C4-2B (cell line): Measurements from ENCODE around the gene LRRC3.

Experiments used
- H3K27ac ChIP-seq: fragments of 450-650 bp; 2 replicates; pipeline ENCODE4 v1.5.1; 2017
- CTCF ChIP-seq: fragments of 450-650 bp; conservative IDR thresholded peaks from 2 replicates; pipeline ENCODE4 v1.5.1; 2017; ENCODE audit warnings: mild to moderate bottlenecking
- ZFX ChIP-seq: fragments of 450-650 bp; IDR thresholded peaks from 2 replicates; pipeline ENCODE4 v1.6.1; 2017

The LRRC3 gene

GRCh38 chr21:44432841-44433790 is 22.2 kb upstream of the LRRC3 start:
- no peak for TF ChIP-seq CTCF
- no peak for TF ChIP-seq ZFX
- H3K27ac ChIP-seq: no peak overlapping the region

- TF ChIP-seq CTCF (no peak), ZFX (no peak)
- no peak overlapping the region for H3K27ac ChIP-seq
These were observed 21.3 kb upstream of the LRRC3 start for GRCh38 chr21:44433791-44434567.

GRCh38 chr21:44434568-44434925 is 20.8 kb upstream of the LRRC3 start:
- no peak for TF ChIP-seq CTCF
- TF ChIP-seq ZFX: no peak
- no peak overlapping the region for H3K27ac ChIP-seq

GRCh38 chr21:44434936-44435635 is 20.2 kb upstream of the LRRC3 start:
- TF ChIP-seq ZFX (no peak), CTCF (no peak)

GRCh38 chr21:44436111-44436611 is 19.1 kb upstream of the LRRC3 start:
- no peak for TF ChIP-seq CTCF
- no peak for TF ChIP-seq ZFX
- no peak overlapping the region for H3K27ac ChIP-seq

More at GRCh38 chr21:44434936-44435635, 20.2 kb upstream of the LRRC3 start:
- H3K27ac ChIP-seq: no peak overlapping the region

GRCh38 chr21:44436958-44437357 is 18.4 kb upstream of the LRRC3 start:
- no peak for TF ChIP-seq ZFX
- TF ChIP-seq CTCF: no peak
- H3K27ac ChIP-seq: no peak overlapping the region
